GM23338 (cell line): Measurements from ENCODE around the gene KCNE5. TPM values are rescaled to one million over a fixed set of nuclear protein-coding genes. Genes with fewer than 3 reads are reported as not detected.

ENCODE experiments used
- ATAC-seq: fragments of 200-7000 bp; cut with Tn5 transposase; 3 replicates; pipeline ENCODE4 v1.9.1; 2020
- DNase-seq: peaks from one replicate; pipeline ENCODE4 v3.0.0-alpha.2; 2015; ENCODE audit warnings: low spot score
- H2AFZ ChIP-seq: fragments of 200-600 bp; sonication (generic); 2 replicates; pipeline ENCODE4 v1.8.0; 2016; ENCODE audit warnings: antibody characterized with exemption, mild to moderate bottlenecking, moderate library complexity
- H3F3A ChIP-seq: fragments of 200-600 bp; sonication (generic); replicated peaks from 2 replicates; pipeline ENCODE4 v1.8.0; 2017; ENCODE audit warnings: antibody characterized with exemption, mixed run types, low read depth
- H3K27ac ChIP-seq: fragments of 200-600 bp; sonication (generic); 2 replicates; pipeline ENCODE4 v1.6.1; 2016; ENCODE audit warnings: low read depth
- H3K27me3 ChIP-seq: fragments of 200-600 bp; sonication (generic); 2 replicates; pipeline ENCODE4 v1.8.0; 2016; ENCODE audit warnings: mild to moderate bottlenecking, mixed run types, moderate library complexity; ENCODE audit not compliant: insufficient read depth
- H3K36me3 ChIP-seq: fragments of 200-600 bp; sonication (generic); 2 replicates; pipeline ENCODE4 v1.8.0; 2016; ENCODE audit warnings: mild to moderate bottlenecking; ENCODE audit not compliant: insufficient read depth
- H3K4me1 ChIP-seq: fragments of 200-600 bp; sonication (generic); 2 replicates; pipeline ENCODE4 v1.8.0; 2016; ENCODE audit warnings: mild to moderate bottlenecking, moderate library complexity; ENCODE audit not compliant: insufficient read depth
- H3K4me2 ChIP-seq: fragments of 200-600 bp; sonication (generic); 2 replicates; pipeline ENCODE4 v1.7.1; 2017; ENCODE audit warnings: mixed run types
- H3K4me3 ChIP-seq: fragments of 200-600 bp; sonication (generic); 2 replicates; pipeline ENCODE4 v1.6.1; 2016; ENCODE audit warnings: mixed run types
- H3K79me2 ChIP-seq: fragments of 200-600 bp; sonication (generic); replicated peaks from 2 replicates; pipeline ENCODE4 v1.8.0; 2017; ENCODE audit warnings: mild to moderate bottlenecking; ENCODE audit not compliant: insufficient read depth
- H3K9me2 ChIP-seq: fragments of 200-600 bp; sonication (generic); 2 replicates; pipeline ENCODE4 v1.8.0; 2017; ENCODE audit not compliant: insufficient read depth
- H4K20me1 ChIP-seq: fragments of 200-600 bp; sonication (generic); replicated peaks from 2 replicates; pipeline ENCODE4 v1.8.0; 2017; ENCODE audit warnings: mild to moderate bottlenecking; ENCODE audit not compliant: insufficient read depth
- H3K27ac Mint-ChIP-seq: 2 replicates; pipeline ENCODE4 v1.8.0; 2020; ENCODE audit warnings: inconsistent platforms, mild to moderate bottlenecking, moderate library complexity, mixed read lengths
- H3K27me3 Mint-ChIP-seq: 3 replicates; pipeline ENCODE4 v1.8.0; 2022; ENCODE audit warnings: low read depth, mild to moderate bottlenecking, moderate library complexity, mixed read lengths, inconsistent platforms; ENCODE audit not compliant: insufficient read depth, poor library complexity
- H3K36me3 Mint-ChIP-seq: 3 replicates; pipeline ENCODE4 v1.8.0; 2021; ENCODE audit warnings: low read depth, mild to moderate bottlenecking, inconsistent platforms, moderate library complexity, mixed read lengths
- H3K4me1 Mint-ChIP-seq: 3 replicates; pipeline ENCODE4 v1.8.0; 2020; ENCODE audit warnings: mild to moderate bottlenecking, inconsistent platforms, mixed read lengths
- H3K4me3 Mint-ChIP-seq: 3 replicates; pipeline ENCODE4 v1.8.0; 2021; ENCODE audit warnings: moderate library complexity, mild to moderate bottlenecking, inconsistent platforms, mixed read lengths
- H3K9me3 Mint-ChIP-seq: 3 replicates; pipeline ENCODE4 v1.8.0; 2020; ENCODE audit warnings: moderate library complexity, mild to moderate bottlenecking, inconsistent platforms, mixed read lengths
- CREB1 ChIP-seq: fragments of 250-450 bp; sonication (Bioruptor Pico); IDR thresholded peaks from 2 replicates; pipeline ENCODE4 v1.5.0; 2020; ENCODE audit warnings: low read depth, mild to moderate bottlenecking, moderate library complexity
- CTCF ChIP-seq, 2 experiments: fragments of 200-600 bp in 1 of 2; sonication (generic) in 1 of 2; conservative IDR thresholded peaks; 2 replicates each; pipeline versions ENCODE4 v1.5.1 to v1.6.1; 2016 to 2017; ENCODE audit warnings: antibody characterized with exemption in 2 of 2, low read depth in 2 of 2, mild to moderate bottlenecking in 2 of 2, moderate library complexity in 1 of 2
- ETS1 ChIP-seq: IDR thresholded peaks from 2 replicates; pipeline ENCODE4 v1.6.1; 2016; ENCODE audit warnings: antibody characterized with exemption
- EZH2 ChIP-seq: fragments of 200-600 bp; sonication (generic); IDR thresholded peaks from one replicate; pipeline ENCODE4 v1.8.0; 2017; ENCODE audit warnings: antibody characterized with exemption, mild to moderate bottlenecking, low read depth; ENCODE audit not compliant: unreplicated experiment
- EZH2phosphoT487 ChIP-seq: fragments of 200-600 bp; sonication (generic); IDR thresholded peaks from one replicate; pipeline ENCODE4 v1.8.1; 2018; ENCODE audit warnings: antibody characterized with exemption; ENCODE audit not compliant: unreplicated experiment
- JUNB ChIP-seq: IDR thresholded peaks from one replicate; pipeline ENCODE4 v1.6.1; 2016; ENCODE audit warnings: antibody characterized with exemption; ENCODE audit not compliant: unreplicated experiment
- NANOG ChIP-seq: IDR thresholded peaks from 2 replicates; pipeline ENCODE4 v1.6.1; 2016; ENCODE audit warnings: antibody characterized with exemption, borderline replicate concordance
- POLR2AphosphoS5 ChIP-seq: IDR thresholded peaks from 2 replicates; pipeline ENCODE4 v1.6.1; 2016; ENCODE audit warnings: antibody characterized with exemption, low read depth
- STAT1 ChIP-seq: IDR thresholded peaks from one replicate; pipeline ENCODE4 v1.6.1; 2016; ENCODE audit warnings: antibody characterized with exemption; ENCODE audit not compliant: unreplicated experiment
- ZNF114 ChIP-seq: fragments of 250-450 bp; sonication (Bioruptor Pico); IDR thresholded peaks from 2 replicates; pipeline ENCODE4 v1.5.0; 2020; ENCODE audit warnings: mild to moderate bottlenecking, moderate library complexity
- ZNF331 ChIP-seq: fragments of 250-450 bp; sonication (Bioruptor Pico); IDR thresholded peaks from 2 replicates; pipeline ENCODE4 v1.5.0; 2020; ENCODE audit warnings: low read depth, mild to moderate bottlenecking, moderate library complexity
- ZNF462 ChIP-seq: fragments of 250-450 bp; sonication (Bioruptor Pico); IDR thresholded peaks from 2 replicates; pipeline ENCODE4 v1.5.0; 2020; ENCODE audit warnings: mild to moderate bottlenecking, moderate library complexity
- polyA plus RNA-seq: library from polyadenylated mRNA; unstranded; fragments of >200 nt; fragmentation: Nextera tagmentation; extraction: Ambion mirVana; gene quantifications from 2 replicates; pipeline ENCODE4 v1.2.1, GENCODE V29; 2016
- total RNA-seq: library from RNA; depleted of rRNA; stranded (reverse); fragments of >200 nt; shearing (Covaris generic); gene quantifications from 2 replicates; pipeline ENCODE4 v1.2.3, GENCODE V29; 2014
- TF ChIP-seq, protein P1 (sequence below): IDR thresholded peaks from one replicate; pipeline ENCODE4 v1.6.1; 2018; ENCODE audit warnings: antibody characterized with exemption; ENCODE audit not compliant: unreplicated experiment

Gene KCNE5
- total and polyA plus RNA-seq, 2 experiments from 2014 or later, result 4.1 to 5.1 TPM

DNA sequence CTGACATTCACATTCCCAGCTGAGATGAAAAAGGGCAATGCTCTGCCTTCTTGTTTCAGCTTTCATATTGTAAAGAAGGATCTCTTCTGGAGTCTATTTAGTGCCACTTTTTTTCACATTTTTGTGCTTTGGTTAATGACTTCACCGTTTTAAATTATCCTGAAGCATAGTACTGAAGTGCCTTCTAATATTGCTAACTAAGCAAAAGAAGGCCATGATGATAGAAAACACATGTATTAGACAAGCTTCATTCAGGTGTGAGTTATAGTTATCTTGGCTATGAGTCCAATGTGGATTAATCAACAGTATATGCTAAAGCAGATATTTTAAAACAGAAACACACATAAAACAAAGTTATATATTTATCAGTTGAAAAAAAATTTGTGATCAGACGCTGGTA is 47.9 kb downstream of the KCNE5 start:
- Histone ChIP-seq H3K4me1 (no peaks in the 10 kb centered on the region), H3K4me2 (no peak overlapping the region), H4K20me1 (no peaks in the 10 kb centered on the region), H3K4me3 (no peak overlapping the region), H3K36me3 (no peaks in the 10 kb centered on the region), H3K27me3 (no peaks in the 10 kb centered on the region), H3K79me2 (no peaks in the 10 kb centered on the region), H3K27ac (no peak overlapping the region), H2AFZ (no peak overlapping the region), H3K9me2 (0 out of 2 replicates have a peak, but pooled peaks cover 4% of the 10 kb centered on the region), H3F3A (no peaks in the 10 kb centered on the region)
- ATAC-seq (no peak), DNase-seq (no peak)
- H3K9me3 Mint-ChIP-seq, result no peaks in the 10 kb centered on the region
- TF ChIP-seq CTCF (conservative IDR thresholded peaks at IDR 0.05; ENCODE audit: low read depth in 2 of 2) (no peak), CREB1 (no peak), ZNF462 (CRISPR knock-in tag) (no peak), EZH2phosphoT487 (no peak), ZNF114 (CRISPR knock-in tag) (no peak), ZNF331 (CRISPR knock-in tag) (no peak), ETS1 (no peak), JUNB (no peak), STAT1 (no peak), NANOG (no peak), EZH2 (no peak), POLR2AphosphoS5 (no peak)
- TF ChIP-seq, protein P1, sequence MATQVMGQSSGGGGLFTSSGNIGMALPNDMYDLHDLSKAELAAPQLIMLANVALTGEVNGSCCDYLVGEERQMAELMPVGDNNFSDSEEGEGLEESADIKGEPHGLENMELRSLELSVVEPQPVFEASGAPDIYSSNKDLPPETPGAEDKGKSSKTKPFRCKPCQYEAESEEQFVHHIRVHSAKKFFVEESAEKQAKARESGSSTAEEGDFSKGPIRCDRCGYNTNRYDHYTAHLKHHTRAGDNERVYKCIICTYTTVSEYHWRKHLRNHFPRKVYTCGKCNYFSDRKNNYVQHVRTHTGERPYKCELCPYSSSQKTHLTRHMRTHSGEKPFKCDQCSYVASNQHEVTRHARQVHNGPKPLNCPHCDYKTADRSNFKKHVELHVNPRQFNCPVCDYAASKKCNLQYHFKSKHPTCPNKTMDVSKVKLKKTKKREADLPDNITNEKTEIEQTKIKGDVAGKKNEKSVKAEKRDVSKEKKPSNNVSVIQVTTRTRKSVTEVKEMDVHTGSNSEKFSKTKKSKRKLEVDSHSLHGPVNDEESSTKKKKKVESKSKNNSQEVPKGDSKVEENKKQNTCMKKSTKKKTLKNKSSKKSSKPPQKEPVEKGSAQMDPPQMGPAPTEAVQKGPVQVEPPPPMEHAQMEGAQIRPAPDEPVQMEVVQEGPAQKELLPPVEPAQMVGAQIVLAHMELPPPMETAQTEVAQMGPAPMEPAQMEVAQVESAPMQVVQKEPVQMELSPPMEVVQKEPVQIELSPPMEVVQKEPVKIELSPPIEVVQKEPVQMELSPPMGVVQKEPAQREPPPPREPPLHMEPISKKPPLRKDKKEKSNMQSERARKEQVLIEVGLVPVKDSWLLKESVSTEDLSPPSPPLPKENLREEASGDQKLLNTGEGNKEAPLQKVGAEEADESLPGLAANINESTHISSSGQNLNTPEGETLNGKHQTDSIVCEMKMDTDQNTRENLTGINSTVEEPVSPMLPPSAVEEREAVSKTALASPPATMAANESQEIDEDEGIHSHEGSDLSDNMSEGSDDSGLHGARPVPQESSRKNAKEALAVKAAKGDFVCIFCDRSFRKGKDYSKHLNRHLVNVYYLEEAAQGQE, result no peak
- H3K36me3 Mint-ChIP-seq, result no peaks in the 10 kb centered on the region
- no peaks in the 10 kb centered on the region for H3K27me3 Mint-ChIP-seq
- no peak overlapping the region for H3K4me3 Mint-ChIP-seq
- H3K4me1 Mint-ChIP-seq, result peaks cover 5% of the 10 kb centered on the region; the same call in 2 of the 3 replicates
- H3K27ac Mint-ChIP-seq, result no peak overlapping the region
